HepG2 (cell line): Measurements from ENCODE around the gene TIAM1. TPM values are rescaled to one million over a fixed set of nuclear protein-coding genes. Genes with fewer than 3 reads are reported as not detected.

Experiments used
- ATAC-seq: fragments of 200-7000 bp; cut with Tn5 transposase; 3 replicates; pipeline ENCODE4 v1.9.1; 2020; ENCODE audit warnings: mild to moderate bottlenecking, moderate library complexity
- BruUV-seq: library from RNA; stranded (reverse); fragments of 400-500 nt; replicated peaks from 2 replicates; lab custom pipeline; 2021; lab: Mats Ljungman, UMichigan
- CTCF ChIA-PET: fragments of 300-600 bp; formaldehyde crosslinking; extraction: SDS; loops from one replicate; lab custom pipeline; 2021; ENCODE audit warnings: low total read pairs, inconsistent platforms, low intra/inter-chr PET ratio; lab: Yijun Ruan, JAX
- POLR2A ChIA-PET: fragments of 350-600 bp; sonication (Branson Sonifier 250); formaldehyde crosslinking; loops from one replicate; lab custom pipeline; 2020; ENCODE audit warnings: antibody characterized with exemption, inconsistent platforms; lab: Yijun Ruan, JAX
- DNase-seq: peaks from one replicate; pipeline ENCODE4 v3.0.0-alpha.2; 2015; ENCODE audit warnings: low spot score
- FAIRE-seq: peaks from 3 replicates; lab custom pipeline; 2011; peaks lifted over from hg19 to GRCh38; lab: Jason Lieb, UNC
- H2AFZ ChIP-seq: one replicate; pipeline ENCODE4 v1.6.1; 2011; ENCODE audit warnings: low read length, inconsistent platforms
- H3K27ac ChIP-seq: fragments of 300-600 bp; 3 replicates; pipeline ENCODE4 v1.8.0; 2011; ENCODE audit warnings: mixed run types, mild to moderate bottlenecking, mixed read lengths, low read length, inconsistent platforms; ENCODE audit not compliant: insufficient read depth; ENCODE audit errors: extremely low read length
- H3K27me3 ChIP-seq, 2 experiments: fragments of 200-600 bp in 1 of 2; 2 replicates in 1 of 2; 3 replicates in 1 of 2; pipeline versions ENCODE4 v1.6.0 to v1.8.0; 2011; ENCODE audit warnings: low read length in 2 of 2, mild to moderate bottlenecking in 2 of 2, moderate library complexity in 2 of 2, inconsistent platforms in 1 of 2; ENCODE audit not compliant: insufficient read depth in 2 of 2, control insufficient read depth in 1 of 2
- H3K36me3 ChIP-seq, 2 experiments: fragments of 200-600 bp in 1 of 2; replicated peaks in 1 of 2; 2 replicates in 1 of 2; 3 replicates in 1 of 2; pipeline versions ENCODE4 v1.5.1 to v1.8.0; 2011; ENCODE audit warnings: low read length in 2 of 2, inconsistent platforms in 1 of 2; ENCODE audit not compliant: insufficient read depth in 2 of 2, control insufficient read depth in 1 of 2
- H3K4me1 ChIP-seq: 2 replicates; pipeline ENCODE4 v1.5.1; 2012; ENCODE audit warnings: low read length, inconsistent platforms; ENCODE audit not compliant: insufficient read depth
- H3K4me2 ChIP-seq: 2 replicates; pipeline ENCODE4 v1.6.0; 2011; ENCODE audit warnings: low read depth, low read length, inconsistent platforms
- H3K4me3 ChIP-seq, 3 experiments: fragments of 200-600 bp in 1 of 3; sonication (generic), shearing (Covaris generic) in 1 of 3; replicated peaks in 1 of 3; 2 replicates each; pipeline ENCODE4 v1.5.1; 2011 to 2016; ENCODE audit warnings: low read length in 3 of 3, inconsistent platforms in 2 of 3, low read depth in 2 of 3, mild to moderate bottlenecking in 2 of 3, control low read depth in 1 of 3, mixed read lengths in 1 of 3; ENCODE audit not compliant: insufficient read depth in 1 of 3
- H3K79me2 ChIP-seq: one replicate; pipeline ENCODE4 v1.6.1; 2011; ENCODE audit warnings: low read length, inconsistent platforms; ENCODE audit not compliant: insufficient read depth
- H3K9ac ChIP-seq: 2 replicates; pipeline ENCODE4 v1.6.0; 2011; ENCODE audit warnings: mild to moderate bottlenecking, low read depth, low read length, inconsistent platforms; ENCODE audit not compliant: insufficient read depth
- H3K9me3 ChIP-seq: 2 replicates; pipeline ENCODE4 v1.5.1; 2012; ENCODE audit warnings: mild to moderate bottlenecking, low read length
- H4K20me1 ChIP-seq: 2 replicates; pipeline ENCODE4 v1.6.0; 2011; ENCODE audit warnings: inconsistent platforms, mild to moderate bottlenecking, low read length, moderate library complexity; ENCODE audit not compliant: insufficient read depth
- CHD2 ChIP-seq: IDR thresholded peaks from 2 replicates; pipeline ENCODE4 v1.6.1; 2011; ENCODE audit warnings: low read depth, low read length, improper control_type of control experiment
- KDM4B ChIP-seq: sonication (generic); formaldehyde crosslinking; IDR thresholded peaks from 2 replicates; pipeline ENCODE4 v1.4.0; 2020; ENCODE audit warnings: missing genetic modification reagents
- KDM5A ChIP-seq: fragments of 200-600 bp; sonication (generic); IDR thresholded peaks from 2 replicates; pipeline ENCODE4 v1.7.0; 2018; ENCODE audit warnings: antibody characterized with exemption, mild to moderate bottlenecking, low read length, borderline replicate concordance
- SYNCRIP ChIP-seq: fragments of 200-400 bp; formaldehyde crosslinking; IDR thresholded peaks from 2 replicates; pipeline ENCODE4 v1.6.1; 2018; ENCODE audit warnings: mild to moderate bottlenecking, low read depth, low read length; ENCODE audit not compliant: insufficient read depth
- ZC3H4 ChIP-seq: sonication (generic); formaldehyde crosslinking; IDR thresholded peaks from 2 replicates; pipeline ENCODE4 v1.4.0; 2020; ENCODE audit warnings: missing genetic modification reagents, borderline replicate concordance
- ZFP90 ChIP-seq: sonication (generic); formaldehyde crosslinking; IDR thresholded peaks from 2 replicates; pipeline ENCODE4 v1.8.0; 2022; ENCODE audit warnings: missing genetic modification reagents, mild to moderate bottlenecking, inconsistent platforms, borderline replicate concordance
- ZSCAN12 ChIP-seq: sonication (generic); formaldehyde crosslinking; IDR thresholded peaks from 2 replicates; pipeline ENCODE4 v1.9.0; 2021; ENCODE audit warnings: mild to moderate bottlenecking, missing genetic modification reagents
- WGBS: methylation state at CpG from one replicate; pipeline ENCODE4 v1.1.6; 2017; ENCODE audit warnings: low lambda C conversion rate; 5-methylcytosine and 5-hydroxymethylcytosine counted together
- in situ Hi-C: cut with HindIII; loops from 2 replicates; pipeline ENCODE4 v1.10.0; 2017; ENCODE audit warnings: low pct_unique_long_range_greater_than_20kb; ENCODE audit not compliant: extremely low pct_ligation_motif_present
- intact Hi-C: fragments of 100-400 bp; cut with micrococcal nuclease; formaldehyde crosslinking; loops from one replicate; pipeline ENCODE4 v1.10.0; 2022; ENCODE audit not compliant: unreplicated experiment
- polyA plus RNA-seq, 8 experiments: library from polyadenylated mRNA; depleted of rRNA in 3 of 8; stranded (reverse) in 7 of 8; unstranded in 1 of 8; fragments of >200 nt; fragmentation: Illumina TruSeq in 4 of 8; extraction: Trizol in 4 of 8; gene quantifications; 2 replicates each; pipeline versions ENCODE4 v1.2.1 to v1.2.3, GENCODE V29; 2011 to 2016; ENCODE audit warnings: low read depth in 4 of 8, missing spikeins in 1 of 8, mixed read lengths in 1 of 8; ENCODE audit not compliant: insufficient read depth in 1 of 8
- total RNA-seq, 5 experiments: library from RNA; depleted of rRNA; stranded (reverse); fragments of >200 nt; fragmentation: Illumina TruSeq; extraction: Trizol; gene quantifications; 2 replicates each; pipeline ENCODE4 v1.2.3, GENCODE V29; 2016; ENCODE audit warnings: low read depth in 1 of 5
- TF ChIP-seq, protein P1 (sequence below): sonication (generic); formaldehyde crosslinking; IDR thresholded peaks from 2 replicates; pipeline ENCODE4 v1.4.0; 2020; ENCODE audit warnings: missing genetic modification reagents, low read depth, mild to moderate bottlenecking, borderline replicate concordance

Gene TIAM1
- total and polyA plus RNA-seq, 2 of the 13 experiments (the other 11 are each of a cell fraction or from before 2014, with no cell fraction given): 0.13 to 0.24 TPM

DNA sequence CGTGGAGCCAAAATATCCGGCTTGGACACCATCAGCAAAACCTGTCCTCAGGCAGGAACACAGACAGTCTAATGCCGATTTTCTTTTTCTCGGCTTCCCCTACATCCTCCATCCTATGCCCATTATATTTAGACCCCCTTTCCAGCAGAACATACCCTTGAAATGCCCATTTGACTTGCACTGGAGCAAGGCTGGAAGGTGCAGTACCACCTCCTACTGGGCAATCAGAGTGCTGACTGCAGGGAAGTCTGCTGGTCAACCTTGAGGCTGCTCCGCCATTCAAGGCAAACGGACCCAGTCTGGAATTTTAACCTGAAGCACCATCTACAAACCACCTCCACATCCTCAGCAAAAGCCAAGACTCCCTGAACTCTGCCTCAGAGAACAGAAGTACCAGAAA is 79.5 kb downstream of the TIAM1 start:
- H3K4me2 ChIP-seq: no peak overlapping the region
- TF ChIP-seq ZFP90 (no peak), KDM4B (CRISPR knock-in tag) (no peak)
- TF ChIP-seq, protein P1, sequence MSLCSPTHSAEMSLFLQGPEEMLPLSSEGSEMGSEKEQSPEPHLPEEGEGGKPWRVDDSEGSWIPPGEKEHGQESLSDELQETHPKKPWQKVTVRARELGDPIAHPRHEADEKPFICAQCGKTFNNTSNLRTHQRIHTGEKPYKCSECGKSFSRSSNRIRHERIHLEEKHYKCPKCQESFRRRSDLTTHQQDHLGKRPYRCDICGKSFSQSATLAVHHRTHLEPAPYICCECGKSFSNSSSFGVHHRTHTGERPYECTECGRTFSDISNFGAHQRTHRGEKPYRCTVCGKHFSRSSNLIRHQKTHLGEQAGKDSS (CRISPR knock-in tag): no peak
- no TSS peak for BruUV-seq
- no peak for FAIRE-seq
- no peak overlapping the region for H3K4me3 ChIP-seq
- no peak overlapping the region for H3K27ac ChIP-seq
- intact Hi-C loops (no loop called here), in situ Hi-C loops (no loop called here)
- no peaks in the 10 kb centered on the region for H3K79me2 ChIP-seq
- H3K9me3 ChIP-seq: no peaks in the 10 kb centered on the region
- 32% methylated on average over 6 of the region's 6 CpGs for WGBS
- no peak for ATAC-seq
- DNase-seq: no peak
- no peaks in the 10 kb centered on the region for H3K36me3 ChIP-seq
- POLR2A ChIA-PET: no interaction called here
- H4K20me1 ChIP-seq: no peaks in the 10 kb centered on the region
- no peaks in the 10 kb centered on the region for H3K4me1 ChIP-seq
- H3K9ac ChIP-seq: no peak overlapping the region
- CTCF ChIA-PET: no interaction called here
- no peaks in the 10 kb centered on the region for H3K27me3 ChIP-seq
- H2AFZ ChIP-seq: no peak overlapping the region

DNA sequence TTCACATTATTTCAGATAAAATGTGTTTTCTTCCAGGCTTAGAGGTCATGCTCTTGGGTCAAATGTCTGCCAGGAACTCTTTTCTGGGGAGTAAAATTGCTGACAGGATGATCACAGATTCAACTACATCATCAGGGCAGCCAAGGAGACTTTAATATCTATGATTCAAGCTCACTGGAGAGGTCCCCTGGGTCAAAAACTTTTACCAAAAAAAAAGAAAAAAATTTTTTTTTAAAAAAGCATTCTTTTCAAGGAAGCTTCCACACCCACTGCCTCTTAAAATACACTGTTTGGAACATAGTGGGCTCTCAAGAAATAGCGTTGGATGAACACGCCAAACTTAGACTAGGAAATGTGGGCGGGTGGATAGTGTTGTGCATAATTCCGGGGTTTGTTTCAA is 81.3 kb downstream of the TIAM1 start:
- POLR2A ChIA-PET: no interaction called here

More for the DNA sequence above, 81.3 kb downstream of the TIAM1 start:
- H3K27me3 ChIP-seq: no peaks in the 10 kb centered on the region
- no peak for FAIRE-seq
- H3K4me3 ChIP-seq: no peak overlapping the region
- intact Hi-C loops: no loop called here
- H3K9me3 ChIP-seq: no peaks in the 10 kb centered on the region
- no peak overlapping the region for H3K9ac ChIP-seq
- CTCF ChIA-PET: no interaction called here
- no peak for DNase-seq
- no peaks in the 10 kb centered on the region for H3K4me1 ChIP-seq
- no peak for ATAC-seq
- H3K4me2 ChIP-seq: no peak overlapping the region
- 57% methylated on average over 4 of the region's 4 CpGs for WGBS
- in situ Hi-C loops: no loop called here
- TF ChIP-seq KDM5A (no peak), CHD2 (no peak), ZC3H4 (CRISPR knock-in tag) (no peak), SYNCRIP (no peak), ZSCAN12 (CRISPR knock-in tag) (no peak)
- TF ChIP-seq, all 625 proteins: peak for 0
- Histone ChIP-seq H2AFZ (no peak overlapping the region), H3K79me2 (no peaks in the 10 kb centered on the region), H3K27ac (no peak overlapping the region), H4K20me1 (no peaks in the 10 kb centered on the region), H3K36me3 (no peaks in the 10 kb centered on the region)
- no TSS peak for BruUV-seq
